SIG-M5 treated with dmso at 0.1 percent for 504 hours (cell line): ENCODE measurements around the gene ZFAND3.
"Not testable (repeated sequence)": the region's sequence is repeated elsewhere in the genome, so short reads cannot be mapped to it uniquely, and the experiment has no call there.

Source experiments
- DNase-seq: peaks from one replicate; lab custom pipeline; 2025; ENCODE audit not compliant: unreplicated experiment; lab: John Stamatoyannopoulos, UW

ZFAND3 gene

DNA sequence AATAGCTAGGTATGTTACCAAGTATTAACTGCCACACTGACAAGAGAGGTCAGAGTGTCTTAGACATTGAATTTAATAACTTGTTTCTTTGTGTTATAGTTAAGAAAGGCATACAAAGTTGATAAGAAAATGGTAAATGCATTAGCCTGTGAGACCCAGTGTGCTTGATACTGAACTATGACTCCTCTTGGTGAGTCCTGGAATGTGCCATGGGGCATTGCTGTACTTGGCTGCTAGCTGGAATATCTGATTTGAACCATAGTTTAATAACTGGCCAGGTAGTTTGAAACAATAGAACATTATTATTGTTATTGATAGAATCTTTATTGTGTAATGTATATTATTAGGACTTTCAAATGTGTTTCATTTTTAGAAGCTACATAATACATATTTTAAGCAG, 70.0 kb downstream of the ZFAND3 start:
- no peak for DNase-seq

DNA sequence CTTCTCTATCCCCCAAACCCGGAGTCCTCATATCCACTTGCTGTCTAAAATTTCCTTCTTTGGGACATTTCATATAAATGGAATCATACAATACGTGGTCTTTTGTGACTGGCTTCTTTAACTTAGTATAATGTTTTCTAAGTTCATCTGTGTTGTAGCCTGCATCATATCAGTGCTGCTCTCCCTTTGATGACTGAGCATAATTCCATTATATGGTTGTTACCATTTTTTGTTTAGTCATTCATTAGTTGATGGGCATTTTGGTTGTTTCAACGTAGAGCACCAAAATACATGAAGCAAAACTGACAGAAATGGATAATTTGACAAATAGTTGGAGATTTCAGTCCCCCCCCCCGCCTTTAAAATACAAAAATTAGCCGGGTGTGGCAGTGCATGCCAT, 71.5 kb downstream of the ZFAND3 start:
- DNase-seq, result no peak

DNA sequence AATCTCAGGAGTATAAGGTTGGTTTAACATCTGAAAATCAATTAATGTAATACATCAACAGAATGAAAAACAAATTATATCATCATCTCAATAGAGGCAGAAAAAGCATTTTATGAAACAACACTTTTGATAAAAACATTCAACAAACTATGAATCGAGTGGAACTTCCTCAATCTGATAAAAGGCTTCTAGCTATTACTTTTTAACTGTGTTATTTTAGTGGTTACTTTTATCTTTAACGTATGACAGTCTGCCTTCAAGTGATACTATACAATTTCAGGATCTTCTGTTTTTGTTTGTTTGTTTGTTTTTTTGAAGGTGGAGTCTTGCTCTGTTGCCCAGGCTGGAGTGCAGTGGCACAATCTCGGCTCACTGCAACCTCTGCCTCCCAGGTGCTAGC, 73.7 kb downstream of the ZFAND3 start:
- DNase-seq, result no peak

DNA sequence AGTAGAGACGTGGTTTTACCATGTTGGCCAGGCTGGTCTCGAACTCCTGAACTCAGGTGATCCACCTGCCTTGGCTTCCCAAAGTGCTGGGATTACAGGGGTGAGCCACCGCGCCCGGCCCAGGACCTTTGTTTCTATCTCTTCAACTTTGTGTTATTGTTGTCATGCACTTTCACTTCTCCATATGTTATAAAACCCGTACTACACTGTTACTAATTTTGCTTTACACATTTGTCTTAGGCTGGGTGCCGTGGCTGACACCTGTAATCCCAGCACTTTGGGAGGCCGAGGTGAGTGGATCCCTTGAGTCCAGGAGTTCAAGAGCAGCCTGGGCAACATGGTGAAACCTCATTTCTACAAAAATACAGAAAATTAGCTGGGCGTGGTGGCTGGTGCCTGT, 74.2 kb downstream of the ZFAND3 start:
- not testable (repeated sequence) for DNase-seq

DNA sequence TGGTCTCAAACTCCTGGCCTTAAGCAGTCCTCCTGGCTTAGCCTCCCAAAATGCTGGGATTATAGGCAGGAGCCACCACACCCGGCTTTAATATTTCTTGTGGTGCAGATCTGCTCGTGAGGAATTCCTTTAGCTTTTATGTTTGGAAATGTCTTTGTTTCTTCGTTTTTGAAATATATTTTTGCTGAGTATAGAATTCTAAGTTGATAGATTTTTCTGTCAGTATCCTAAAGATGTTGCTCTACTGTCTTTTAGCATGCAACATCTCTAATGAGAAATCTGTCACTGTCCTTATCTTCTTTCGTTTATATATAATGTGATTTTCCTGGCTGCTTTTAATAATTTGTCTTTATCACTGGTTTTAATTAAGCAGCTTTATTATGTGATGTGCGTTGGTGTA, 75.1 kb downstream of the ZFAND3 start:
- DNase-seq, result no peak

DNA sequence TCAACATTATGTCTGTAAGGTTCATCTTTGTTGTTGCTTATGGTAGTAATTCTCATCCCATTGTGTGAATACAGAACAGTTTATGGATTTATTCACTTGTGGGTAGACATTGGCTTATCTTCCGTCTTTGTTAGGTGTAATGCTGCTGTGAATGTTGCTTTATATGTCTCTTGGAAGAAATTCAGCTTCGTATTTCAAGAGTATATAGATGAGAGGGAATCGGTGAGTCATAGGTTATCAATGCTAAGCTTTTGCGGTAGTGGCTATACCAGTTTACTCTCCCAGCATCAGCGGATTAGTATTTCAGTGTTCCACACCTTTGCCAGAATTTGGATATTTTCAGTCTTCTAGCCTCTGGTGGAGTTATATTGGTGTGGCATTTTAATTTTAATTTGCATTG, 77.8 kb downstream of the ZFAND3 start:
- no peak for DNase-seq

DNA sequence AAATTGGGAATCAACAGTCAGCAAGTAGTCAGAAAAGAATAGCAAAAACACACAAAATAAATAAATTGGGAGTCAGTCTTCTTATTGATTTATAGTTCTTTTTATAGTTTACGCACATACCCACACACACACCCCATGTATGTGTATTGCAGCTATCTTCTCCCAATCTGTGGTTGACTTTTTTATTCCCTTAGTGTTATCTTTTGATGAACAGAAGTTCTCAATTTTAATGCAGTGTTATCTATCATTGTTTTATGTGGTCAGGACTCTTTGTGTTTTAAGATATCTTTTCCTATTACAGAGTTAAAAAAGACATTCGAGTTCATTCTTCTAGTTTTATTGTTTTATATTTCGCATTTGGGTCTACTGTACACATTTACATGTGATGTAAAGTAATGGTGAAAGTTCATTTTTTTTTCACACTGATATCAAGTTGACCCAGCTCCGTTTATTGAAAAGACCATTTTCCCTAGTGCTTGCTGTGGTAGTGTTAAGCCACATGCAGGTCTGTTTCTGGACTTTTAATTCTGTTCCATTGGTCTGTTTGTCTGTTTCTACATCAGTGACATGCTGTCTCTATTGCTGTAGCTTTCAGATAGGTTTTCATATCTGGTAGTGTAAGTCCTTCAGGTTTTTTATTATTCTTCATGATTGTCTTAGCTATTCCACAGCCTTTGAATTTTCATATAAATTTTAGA, 78.4 kb downstream of the ZFAND3 start:
- no peak for DNase-seq

DNA sequence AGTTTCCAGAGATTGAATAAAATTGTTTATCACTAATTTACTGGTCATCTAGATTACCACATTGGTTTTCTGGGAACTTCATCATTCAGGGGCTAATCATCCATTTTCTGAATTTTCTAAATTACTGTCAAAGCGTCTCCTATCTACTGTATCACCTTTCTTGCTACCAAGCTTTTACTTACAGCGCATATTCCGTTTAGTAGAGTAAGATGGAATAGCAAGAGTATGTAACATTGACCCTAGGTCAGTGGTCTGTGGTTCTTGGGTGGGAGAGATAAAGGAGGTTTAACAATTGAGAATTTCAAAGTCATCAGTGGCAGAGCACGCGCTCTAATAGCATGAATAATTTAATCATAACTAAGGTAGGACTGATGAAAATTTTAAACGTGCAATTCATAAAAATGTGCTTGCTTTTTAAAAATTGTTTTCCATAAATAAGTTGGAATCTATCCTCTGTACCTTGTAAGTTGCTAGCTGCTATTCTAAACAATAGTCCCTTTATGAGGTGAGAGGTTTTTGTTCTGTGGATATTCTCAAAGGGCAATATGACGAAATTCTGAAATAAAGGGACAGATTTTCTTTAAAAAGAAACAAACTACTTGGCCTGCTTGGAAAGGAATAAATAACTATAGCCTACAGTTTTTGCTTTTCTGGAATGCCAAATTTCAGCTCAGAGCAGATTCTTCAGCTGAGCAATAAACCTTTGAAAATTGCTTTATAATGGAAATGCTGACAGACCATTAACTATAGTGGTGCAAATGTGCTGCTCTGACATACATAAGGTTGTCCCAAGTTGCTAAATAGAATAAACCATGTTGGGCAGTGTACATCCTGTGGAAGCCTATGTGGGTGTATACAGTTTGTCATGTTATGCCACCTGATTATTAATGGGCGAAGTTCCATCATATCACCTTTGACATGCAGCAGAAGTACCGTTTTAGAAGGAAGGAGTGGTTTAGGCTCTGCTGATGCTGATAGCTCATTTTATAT, 84.1 kb downstream of the ZFAND3 start:
- DNase-seq, result no peak

DNA sequence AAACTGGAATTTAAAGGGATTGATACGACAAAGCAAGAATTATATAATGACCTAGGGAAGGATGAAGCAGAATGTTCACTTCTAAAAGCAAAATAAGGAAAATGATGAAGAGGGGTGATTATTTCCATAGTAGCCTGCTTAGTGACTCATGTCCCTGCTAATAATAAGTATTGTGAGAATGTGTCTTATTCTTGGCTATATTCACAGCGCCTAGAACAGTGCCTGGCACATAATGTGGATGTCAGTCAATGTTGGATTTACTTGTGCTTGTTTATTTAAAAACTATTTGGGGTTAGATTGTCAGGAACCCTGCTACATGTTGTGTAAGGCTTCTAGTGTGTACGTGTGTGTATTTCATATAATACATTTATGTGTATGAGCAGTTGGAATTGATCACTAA, 85.1 kb downstream of the ZFAND3 start:
- DNase-seq, result no peak

DNA sequence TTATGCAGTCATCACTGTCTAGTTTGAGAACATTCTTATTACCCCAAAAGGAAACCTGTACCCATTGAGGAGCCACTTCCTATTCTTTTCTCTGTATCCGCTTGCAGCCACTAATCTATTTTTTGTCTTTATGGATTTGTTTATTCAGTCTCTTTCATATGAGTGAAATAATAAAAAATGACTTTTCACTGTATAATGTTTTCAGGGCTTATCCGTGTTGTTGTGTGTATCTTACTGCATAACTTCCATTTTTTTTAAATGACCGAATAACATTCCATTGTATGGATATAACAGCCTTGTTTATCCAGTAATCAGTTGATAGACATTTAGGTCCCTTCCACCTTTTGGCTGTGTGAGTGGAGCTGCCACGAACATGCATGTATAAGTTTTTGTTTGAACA, 86.6 kb downstream of the ZFAND3 start:
- DNase-seq, result no peak

DNA sequence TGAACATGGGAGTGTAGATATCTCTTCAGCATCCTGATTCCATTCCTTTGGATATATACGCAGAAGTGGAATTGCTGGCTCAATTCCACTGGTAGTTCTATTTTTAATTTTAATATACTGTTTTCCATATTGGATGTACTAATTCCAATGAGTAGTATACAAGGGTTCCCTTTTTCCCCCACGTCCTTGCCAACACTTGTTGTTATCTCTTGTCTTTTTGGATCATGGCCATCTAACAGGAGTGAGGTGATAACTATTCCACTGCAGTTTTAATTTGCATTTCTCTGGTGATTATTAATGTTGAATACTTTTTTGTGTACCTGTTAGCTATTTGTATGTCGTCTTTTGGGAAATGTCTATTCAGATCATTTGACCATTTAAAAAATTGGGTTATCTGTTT, 91.5 kb downstream of the ZFAND3 start:
- DNase-seq, result no peak

DNA sequence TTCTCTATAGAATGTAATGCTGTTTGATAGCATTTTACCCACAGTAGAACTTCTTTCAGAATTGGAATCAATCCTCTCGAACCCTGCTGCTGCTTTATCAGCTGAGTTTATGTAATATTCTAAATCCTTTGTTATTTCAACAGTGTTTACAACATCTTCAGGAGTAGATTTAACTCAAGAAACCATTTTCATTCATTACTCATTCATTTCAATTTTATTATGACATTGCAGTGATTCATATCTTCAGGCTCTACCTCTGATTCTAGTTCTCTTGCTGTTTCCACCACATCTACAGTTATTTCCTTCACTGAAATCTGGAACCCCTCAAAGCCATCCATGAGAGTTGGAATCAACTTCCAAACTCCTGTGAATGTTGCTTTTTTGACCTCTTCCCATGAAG, 93.7 kb downstream of the ZFAND3 start:
- DNase-seq, result no peak

DNA sequence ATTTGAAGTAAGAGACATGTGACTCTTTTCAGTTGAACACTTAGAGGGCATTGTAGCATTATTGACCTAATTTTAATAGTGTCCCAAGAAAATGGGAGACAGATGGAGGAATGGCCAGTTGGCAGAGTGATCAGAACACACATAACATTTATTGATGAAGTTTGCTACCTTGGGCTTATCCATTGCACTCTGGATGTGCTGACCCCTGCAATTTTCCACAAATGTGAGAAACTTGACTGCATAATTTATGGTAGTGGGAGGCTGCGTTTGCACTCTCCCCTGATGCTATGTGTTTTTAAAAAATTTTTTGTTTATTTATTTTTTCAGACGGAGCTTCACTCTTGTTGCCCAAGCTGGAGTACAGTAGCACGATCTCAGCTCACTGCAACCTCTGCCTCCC, 95.9 kb downstream of the ZFAND3 start:
- no peak for DNase-seq

DNA sequence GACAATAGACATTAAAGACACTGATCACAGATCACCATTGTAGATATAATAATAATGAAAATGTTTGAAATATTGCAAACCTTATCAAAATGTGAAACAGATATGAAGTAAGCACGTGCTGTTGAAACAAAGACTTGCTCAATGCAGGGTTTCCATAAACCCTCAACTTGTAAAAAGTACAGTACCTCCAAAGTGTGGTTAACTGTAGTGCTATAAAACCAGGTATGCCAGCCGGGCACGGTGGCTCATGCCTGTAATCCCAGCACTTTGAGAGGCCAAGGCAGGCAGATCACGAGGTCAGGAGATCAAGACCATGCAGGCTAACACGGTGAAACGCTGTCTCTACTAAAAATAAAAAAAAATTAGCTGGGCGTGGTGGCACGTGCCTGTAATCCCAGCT, 96.6 kb downstream of the ZFAND3 start:
- no peak for DNase-seq

DNA sequence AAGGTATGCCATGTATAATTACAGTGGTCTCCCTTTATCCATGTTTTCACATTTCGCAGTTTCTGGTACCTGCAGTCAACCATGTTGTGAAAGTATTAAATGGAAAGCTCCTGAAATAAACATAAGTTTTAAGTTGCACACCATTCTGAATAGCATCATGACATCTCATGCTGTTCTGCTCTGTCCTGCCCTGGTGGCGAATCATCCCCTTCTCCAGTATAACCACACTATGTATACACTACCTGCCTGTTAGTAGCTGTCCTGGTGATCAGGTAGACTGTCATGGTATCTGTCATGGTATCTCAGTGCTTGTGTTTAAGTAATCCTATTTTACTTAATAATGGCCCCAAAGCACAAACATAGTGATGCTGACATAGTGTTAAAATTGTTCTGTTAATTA, 97.1 kb downstream of the ZFAND3 start:
- DNase-seq, result no peak

DNA sequence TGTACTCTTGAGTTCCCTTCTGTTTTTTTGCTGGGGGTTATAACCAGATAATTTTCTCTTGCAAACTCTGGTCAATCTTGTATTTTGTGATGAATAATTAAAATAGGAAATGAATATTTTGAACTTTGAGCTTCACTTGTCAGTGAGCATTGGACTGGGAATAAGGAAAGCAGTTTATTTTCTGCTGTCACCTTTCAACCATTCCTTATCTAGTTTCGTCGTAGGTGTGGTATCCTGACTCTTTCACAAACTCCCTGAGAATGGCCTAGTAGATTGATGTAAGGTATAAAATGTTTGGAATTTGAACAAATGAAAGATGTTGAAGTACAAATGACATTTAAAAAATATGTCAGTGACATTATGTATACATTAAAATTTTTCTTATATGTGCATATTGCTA, 98.0 kb downstream of the ZFAND3 start:
- no peak for DNase-seq

DNA sequence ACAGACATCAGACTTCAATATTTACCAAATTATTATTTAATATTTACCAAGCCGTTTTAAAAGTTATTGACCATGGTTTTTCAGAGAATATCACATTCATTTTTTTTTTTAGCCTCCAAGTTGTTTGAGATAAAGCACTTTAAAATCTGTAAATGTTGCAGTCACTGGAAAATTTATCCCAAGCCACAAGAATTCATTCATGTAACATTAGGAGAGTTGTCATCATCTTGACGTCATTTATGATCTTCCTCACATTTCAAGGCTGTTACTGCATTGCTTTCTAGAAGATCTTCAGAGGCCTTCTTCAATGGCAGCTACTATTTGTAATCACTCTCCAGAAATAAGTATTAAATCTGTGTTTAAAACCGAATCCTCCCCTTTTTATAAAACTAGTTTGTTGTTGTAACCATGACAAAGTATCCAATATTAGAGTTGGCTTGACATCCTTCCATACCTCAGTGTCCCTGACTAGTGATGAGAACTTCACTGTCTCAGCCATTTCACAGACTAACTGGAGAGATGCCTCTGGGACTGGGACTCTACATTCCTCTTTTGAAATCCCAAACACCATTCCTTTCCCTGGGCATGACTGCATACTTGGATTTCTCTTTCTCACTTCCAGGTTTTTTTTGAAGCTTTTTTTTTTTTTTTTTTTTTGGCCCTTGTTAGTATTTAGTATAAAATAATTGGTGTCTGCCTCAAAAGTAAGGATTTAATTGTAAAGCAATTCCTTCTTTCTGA, 100.1 kb downstream of the ZFAND3 start:
- no peak for DNase-seq

DNA sequence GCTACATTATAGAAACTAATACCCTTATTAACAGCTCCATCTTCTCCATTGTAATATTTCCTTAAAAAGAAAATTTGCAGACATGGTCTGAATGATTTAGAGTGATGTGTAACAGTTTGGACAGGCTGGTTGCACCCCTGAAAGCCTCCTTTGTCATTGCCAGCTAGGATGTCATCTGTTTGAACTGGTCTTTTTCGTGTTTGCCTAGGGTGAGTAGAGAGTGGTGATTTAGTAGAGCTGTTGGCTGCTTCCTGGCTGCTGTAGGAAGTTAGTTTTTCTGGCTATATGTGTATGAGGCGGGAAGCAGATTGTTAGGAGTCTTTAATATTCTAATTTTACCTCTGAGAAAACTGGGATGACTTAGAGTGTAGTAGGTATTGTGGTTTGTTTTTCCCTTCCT, 101.1 kb downstream of the ZFAND3 start:
- DNase-seq, result no peak

DNA sequence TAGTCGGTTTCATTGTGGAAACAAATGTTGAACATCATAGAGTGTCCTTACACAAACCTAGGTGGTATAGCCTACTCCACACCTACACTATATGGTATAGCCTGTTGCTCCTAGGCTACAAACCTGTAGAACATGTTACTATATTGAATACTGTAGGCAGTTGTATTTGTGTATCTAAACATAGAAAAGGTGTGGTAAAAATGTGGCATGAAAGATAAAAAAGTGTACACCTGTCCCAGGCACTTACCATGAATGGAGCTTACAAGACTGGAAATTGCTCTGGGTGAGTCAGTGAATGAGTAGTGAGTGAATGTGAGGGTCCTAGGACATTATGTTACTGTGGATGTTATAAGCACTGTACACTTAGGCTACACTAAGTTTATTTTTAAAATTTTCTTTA, 103.0 kb downstream of the ZFAND3 start:
- no peak for DNase-seq

DNA sequence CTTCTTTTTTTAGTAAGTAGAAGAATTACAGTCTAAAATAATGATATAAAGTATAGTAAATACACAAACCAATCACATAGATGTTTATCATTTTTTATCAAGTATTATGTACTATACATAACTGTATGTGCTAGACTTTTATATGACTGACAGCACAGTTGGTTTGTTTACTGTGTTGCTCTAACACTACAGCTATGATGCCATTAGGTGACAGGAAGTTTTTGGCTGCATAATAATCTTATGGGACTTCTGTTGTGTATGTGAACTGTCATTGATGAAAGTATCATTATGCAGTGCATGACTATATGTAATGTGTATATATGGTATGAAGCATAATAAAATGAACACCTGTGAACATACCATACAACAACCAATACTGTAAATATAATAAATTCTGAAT, 104.0 kb downstream of the ZFAND3 start:
- no peak for DNase-seq

DNA sequence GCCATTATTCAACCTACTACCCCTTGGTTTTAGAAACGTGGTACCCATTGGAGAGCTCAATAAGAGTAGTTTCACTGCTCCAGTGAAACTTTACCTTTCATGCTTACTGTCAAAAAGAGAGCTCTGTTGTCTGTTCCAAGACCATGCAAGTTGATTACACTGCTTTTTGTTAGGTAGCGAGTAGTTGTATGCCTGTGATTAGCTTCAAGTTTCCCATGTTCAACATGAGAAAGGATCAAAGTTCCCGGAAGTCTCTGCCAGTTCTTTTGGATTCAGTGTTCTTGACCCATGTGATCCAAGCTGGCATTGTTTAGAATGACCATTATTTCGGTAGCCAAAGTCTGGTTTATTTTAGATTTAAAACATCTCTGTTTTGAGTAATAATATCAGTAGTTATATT, 107.1 kb downstream of the ZFAND3 start:
- DNase-seq, result no peak

DNA sequence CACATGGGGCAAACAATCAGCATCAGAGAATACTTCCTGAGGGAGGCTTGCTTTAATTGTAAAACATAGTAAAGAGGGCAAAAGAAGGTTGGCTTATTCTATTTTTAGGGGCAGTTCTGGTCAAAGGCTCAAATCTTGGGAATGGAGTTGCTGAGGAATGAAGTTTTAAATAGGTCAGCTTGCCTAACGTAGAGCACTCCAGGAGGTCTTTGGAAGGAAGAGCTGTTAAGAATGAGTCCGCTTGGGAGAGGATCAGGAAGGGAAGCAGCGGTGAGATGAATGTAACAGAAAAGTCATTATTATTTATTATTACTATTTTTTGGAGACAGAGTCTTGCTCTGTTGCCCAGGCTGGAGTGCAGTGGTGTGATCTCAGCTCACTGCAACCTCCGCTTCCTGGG, 108.7 kb downstream of the ZFAND3 start:
- DNase-seq, result no peak
